ENCODE data around the gene LEFTY1.
A peak's percentile ranks its signal among the peaks of the same experiment; 100 is the strongest.

The LEFTY1 gene

GRCh38 chr1:225908013-225908640 is 19.2 kb upstream of the LEFTY1 start:
- no peak overlapping the region for H3K4me3 ChIP-seq
- DNase-seq (ENCODE audit: low spot score in 2 of 2), result no peak
- no peaks in the 10 kb centered on the region for H3K27me3 ChIP-seq (ENCODE audit: low read depth)
- in situ Hi-C loops (cut with MboI; ENCODE audit: low sequenced_read_pairs), result no loop called here
- no peaks in the 10 kb centered on the region for H3K36me3 ChIP-seq (replicated peaks)
- no peaks in the 10 kb centered on the region for H3K4me1 ChIP-seq
- H3K9me3 ChIP-seq, result no peaks in the 10 kb centered on the region

GRCh38 chr1:225907341-225907740 is 18.4 kb upstream of the LEFTY1 start:
- Histone ChIP-seq H3K27me3 (ENCODE audit: low read depth) (no peaks in the 10 kb centered on the region), H3K4me3 (no peak overlapping the region), H3K36me3 (replicated peaks) (no peaks in the 10 kb centered on the region), H3K9me3 (no peaks in the 10 kb centered on the region), H3K4me1 (no peaks in the 10 kb centered on the region)
- DNase-seq (ENCODE audit: low spot score in 2 of 2), result no peak
- in situ Hi-C loops (cut with MboI; ENCODE audit: low sequenced_read_pairs), result no loop called here

DNA sequence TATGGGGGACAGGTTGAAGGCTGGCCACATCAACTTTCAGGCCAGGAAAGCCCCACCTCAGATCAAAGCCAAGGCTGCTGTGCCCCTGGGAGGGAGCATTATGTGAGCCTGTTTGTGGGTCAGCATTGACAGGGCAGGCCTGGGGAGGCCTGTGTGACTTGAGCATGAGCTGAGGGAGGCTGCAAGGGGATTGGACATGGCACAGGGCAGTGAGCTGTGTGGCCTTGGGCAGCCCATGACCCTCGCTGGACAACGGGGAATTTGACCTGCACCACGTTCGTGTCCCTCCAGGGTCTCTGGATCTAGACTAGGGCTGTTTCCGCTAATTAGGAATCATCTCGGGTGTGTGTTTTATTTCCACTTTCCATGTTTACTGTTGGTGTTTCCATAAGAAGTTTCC is 17.5 kb upstream of the LEFTY1 start:
- DNase-seq (ENCODE audit: low spot score in 2 of 2), result no peak
- Histone ChIP-seq H3K4me3 (no peak overlapping the region), H3K27me3 (ENCODE audit: low read depth) (no peaks in the 10 kb centered on the region), H3K9me3 (no peaks in the 10 kb centered on the region), H3K4me1 (no peaks in the 10 kb centered on the region), H3K36me3 (replicated peaks) (no peaks in the 10 kb centered on the region)
- in situ Hi-C loops (cut with MboI; ENCODE audit: low sequenced_read_pairs), result no loop called here

DNA sequence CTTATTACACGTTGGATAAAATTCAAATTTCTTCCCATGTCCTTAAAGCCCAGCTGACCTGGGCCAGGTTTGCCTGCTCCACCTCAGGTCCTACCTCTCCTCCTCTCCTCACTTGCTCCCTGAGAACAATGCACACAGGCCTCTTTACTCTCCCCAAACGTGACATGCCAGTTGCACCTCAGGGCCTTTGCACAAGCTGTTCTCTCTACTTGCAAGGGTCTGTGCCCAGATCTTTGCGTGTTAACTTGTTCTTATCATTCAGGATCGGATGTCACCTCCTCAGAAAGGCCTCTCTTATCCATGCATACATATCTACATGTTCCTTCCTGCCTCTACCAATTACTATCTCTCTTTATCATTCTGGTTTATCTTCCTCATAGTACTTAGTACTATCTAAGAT is 14.7 kb upstream of the LEFTY1 start:
- Histone ChIP-seq H3K4me3 (no peak overlapping the region), H3K9me3 (no peaks in the 10 kb centered on the region), H3K36me3 (replicated peaks) (no peaks in the 10 kb centered on the region; the same call in 1 of the 2 replicates), H3K4me1 (peaks cover 11% of the 10 kb centered on the region), H3K27me3 (ENCODE audit: low read depth) (no peaks in the 10 kb centered on the region)
- in situ Hi-C loops (cut with MboI; ENCODE audit: low sequenced_read_pairs), result no loop called here
- no peak for DNase-seq (ENCODE audit: low spot score in 2 of 2)

DNA sequence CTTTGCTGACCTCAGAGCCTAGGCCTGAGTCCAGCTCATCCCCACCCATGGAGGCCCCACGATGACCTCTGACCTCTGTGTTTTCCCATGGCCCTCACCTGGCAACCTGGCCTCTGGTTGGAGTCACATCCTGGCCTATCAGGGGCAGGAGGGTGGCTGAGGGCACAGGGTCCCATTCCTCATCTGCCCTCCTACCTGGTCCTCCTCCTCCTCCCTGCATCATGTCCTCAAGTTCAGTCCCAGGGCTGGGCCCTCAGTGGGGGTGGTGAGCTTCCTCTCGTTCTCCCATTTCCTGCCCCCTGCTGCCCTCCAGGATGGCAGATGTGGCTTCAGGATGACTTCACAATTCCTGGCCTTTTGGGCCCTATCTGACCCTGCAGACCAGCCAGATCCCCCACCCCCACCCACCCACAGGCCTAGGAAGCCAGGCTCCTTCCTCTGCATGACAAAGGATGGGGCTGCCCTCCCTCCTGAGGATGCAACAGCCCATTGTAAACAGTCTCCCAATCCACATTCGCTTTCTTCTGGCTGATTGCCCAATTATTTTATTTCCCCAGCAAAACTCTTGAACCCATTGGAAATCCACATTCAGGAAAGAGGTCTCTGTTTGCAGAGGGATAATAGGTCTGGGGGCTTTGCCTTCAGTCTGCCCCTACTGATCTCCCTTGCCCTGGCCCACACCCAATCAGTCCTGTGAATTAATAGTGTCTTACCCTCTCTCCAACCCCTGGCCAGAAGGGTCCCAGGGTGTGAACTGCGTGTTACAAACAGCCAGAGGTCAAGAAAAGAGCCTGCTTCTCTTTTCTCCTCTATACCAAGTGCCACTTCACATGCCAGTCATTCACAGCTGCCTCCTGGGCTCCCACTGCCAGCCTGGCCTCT is 10.3 kb upstream of the LEFTY1 start:
- Histone ChIP-seq H3K4me1 (peaks cover 12% of the 10 kb centered on the region), H3K4me3 (no peak overlapping the region), H3K27me3 (ENCODE audit: low read depth) (no peaks in the 10 kb centered on the region), H3K9me3 (no peaks in the 10 kb centered on the region), H3K36me3 (replicated peaks) (no peaks in the 10 kb centered on the region; the same call in 1 of the 2 replicates)
- DNase-seq (ENCODE audit: low spot score in 2 of 2), result peak; percentile 52 to 69
- in situ Hi-C loops (cut with MboI; ENCODE audit: low sequenced_read_pairs), result no loop called here

- H3K36me3 ChIP-seq (replicated peaks), result no peaks in the 10 kb centered on the region; the same call in 1 of the 2 replicates
- H3K4me1 ChIP-seq, result peaks cover 12% of the 10 kb centered on the region
- H3K4me3 ChIP-seq, result no peak overlapping the region
- H3K9me3 ChIP-seq, result no peaks in the 10 kb centered on the region
- DNase-seq (ENCODE audit: low spot score in 2 of 2), result no peak
- in situ Hi-C loops (cut with MboI; ENCODE audit: low sequenced_read_pairs), result no loop called here
- no peaks in the 10 kb centered on the region for H3K27me3 ChIP-seq (ENCODE audit: low read depth)
These were observed 8.9 kb upstream of the LEFTY1 start for GRCh38 chr1:225897595-225898514.

DNA sequence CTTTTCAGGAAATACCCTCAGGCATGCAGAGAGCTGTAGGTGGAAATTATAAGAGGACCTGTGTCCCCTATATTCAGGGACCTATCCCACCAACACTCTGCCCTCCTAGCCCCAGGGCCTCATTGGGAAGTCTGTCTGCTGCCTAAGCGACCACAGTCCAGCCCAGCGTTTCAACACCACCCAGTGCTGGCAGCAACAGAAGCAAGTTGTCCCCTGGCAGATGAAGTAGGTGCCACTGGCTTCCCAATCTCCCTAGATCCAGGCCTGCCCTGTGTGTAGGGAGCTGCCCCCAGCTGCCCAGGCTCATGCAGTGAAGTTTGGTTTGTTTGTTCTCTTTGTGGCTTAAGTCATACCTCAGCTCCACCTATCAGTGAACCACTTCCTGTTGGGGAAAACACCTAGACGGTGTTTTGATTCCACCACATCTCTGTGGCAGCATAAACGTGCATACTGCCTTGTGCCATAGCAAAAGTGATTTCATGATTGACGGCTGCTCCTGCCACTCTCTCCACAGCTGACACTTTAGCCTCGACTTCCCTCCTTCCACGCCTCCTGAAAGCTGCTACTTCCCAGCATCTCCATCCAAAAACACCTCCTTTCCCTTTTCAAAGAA is 8.1 kb upstream of the LEFTY1 start:
- Histone ChIP-seq H3K4me1 (peaks cover 12% of the 10 kb centered on the region), H3K9me3 (no peaks in the 10 kb centered on the region), H3K36me3 (replicated peaks) (no peaks in the 10 kb centered on the region; the same call in 1 of the 2 replicates), H3K27me3 (ENCODE audit: low read depth) (no peaks in the 10 kb centered on the region), H3K4me3 (no peak overlapping the region)
- in situ Hi-C loops (cut with MboI; ENCODE audit: low sequenced_read_pairs), result no loop called here
- no peak for DNase-seq (ENCODE audit: low spot score in 2 of 2)

DNA sequence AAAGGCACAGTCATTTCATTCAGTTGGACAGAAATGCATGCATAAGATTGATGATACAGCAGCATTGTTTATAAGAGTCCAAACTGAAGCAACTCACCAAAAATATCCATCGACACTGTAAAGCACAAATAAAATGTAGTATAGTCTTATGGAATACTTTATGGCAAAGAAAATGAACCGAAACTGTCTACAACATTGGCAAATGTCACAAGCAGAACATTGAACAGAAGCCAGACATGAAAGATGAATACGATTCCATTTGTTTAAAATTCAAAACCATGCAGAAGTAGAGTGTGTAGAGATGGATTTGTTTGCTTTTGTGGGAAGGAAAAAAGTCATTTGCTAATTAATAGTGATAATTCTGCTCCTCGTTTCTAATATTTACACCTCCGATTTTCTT is 7.5 kb upstream of the LEFTY1 start:
- H3K4me3 ChIP-seq, result no peak overlapping the region
- in situ Hi-C loops (cut with MboI; ENCODE audit: low sequenced_read_pairs), result no loop called here

DNA sequence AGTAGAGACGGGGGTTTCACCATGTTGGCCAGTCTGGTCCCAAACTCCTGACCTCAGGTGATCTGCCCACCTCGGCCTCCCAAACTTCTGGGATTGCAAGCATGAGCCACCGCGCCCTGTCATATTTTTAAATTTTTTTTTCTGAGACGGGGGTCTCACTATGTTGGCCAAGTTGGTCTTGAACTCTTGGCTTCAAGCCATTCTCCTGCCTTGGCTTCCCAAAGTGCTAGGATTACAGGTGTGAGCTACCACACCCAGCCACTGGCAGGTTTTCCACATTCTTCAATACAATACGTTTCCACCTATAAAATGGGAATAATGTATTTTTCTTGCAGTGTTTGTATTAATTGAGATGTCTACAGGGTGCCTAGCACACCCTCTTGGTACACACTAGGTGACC is 3.4 kb upstream of the LEFTY1 start:
- H3K27me3 ChIP-seq (ENCODE audit: low read depth), result no peaks in the 10 kb centered on the region
- in situ Hi-C loops (cut with MboI; ENCODE audit: low sequenced_read_pairs), result no loop called here
- no peaks in the 10 kb centered on the region for H3K4me1 ChIP-seq
- DNase-seq (ENCODE audit: low spot score in 2 of 2), result no peak
- no peak overlapping the region for H3K4me3 ChIP-seq
- no peaks in the 10 kb centered on the region for H3K9me3 ChIP-seq
- H3K36me3 ChIP-seq (replicated peaks), result no peaks in the 10 kb centered on the region

More for the DNA sequence above, 7.5 kb upstream of the LEFTY1 start:
- H3K9me3 ChIP-seq, result no peaks in the 10 kb centered on the region
- peaks cover 12% of the 10 kb centered on the region for H3K4me1 ChIP-seq
- H3K27me3 ChIP-seq (ENCODE audit: low read depth), result no peaks in the 10 kb centered on the region
- H3K36me3 ChIP-seq (replicated peaks), result no peaks in the 10 kb centered on the region; the same call in 1 of the 2 replicates
- no peak for DNase-seq (ENCODE audit: low spot score in 2 of 2)

GRCh38 chr1:225891229-225891972 is 2.5 kb upstream of the LEFTY1 start:
- H3K36me3 ChIP-seq (replicated peaks), result no peaks in the 10 kb centered on the region
- H3K27me3 ChIP-seq (ENCODE audit: low read depth), result no peaks in the 10 kb centered on the region
- no peaks in the 10 kb centered on the region for H3K9me3 ChIP-seq
- in situ Hi-C loops (cut with MboI; ENCODE audit: low sequenced_read_pairs), result no loop called here
- no peak overlapping the region for H3K4me3 ChIP-seq
- H3K4me1 ChIP-seq, result no peaks in the 10 kb centered on the region
- DNase-seq (ENCODE audit: low spot score in 2 of 2), result no peak

GRCh38 chr1:225890346-225891228 is 1.6 kb upstream of the LEFTY1 start:
- Histone ChIP-seq H3K4me3 (no peak overlapping the region), H3K4me1 (no peaks in the 10 kb centered on the region), H3K9me3 (no peaks in the 10 kb centered on the region), H3K27me3 (ENCODE audit: low read depth) (no peaks in the 10 kb centered on the region), H3K36me3 (replicated peaks) (no peaks in the 10 kb centered on the region)
- in situ Hi-C loops (cut with MboI; ENCODE audit: low sequenced_read_pairs), result no loop called here
- no peak for DNase-seq (ENCODE audit: low spot score in 2 of 2)

GRCh38 chr1:225889743-225890142 is 797 bp upstream of the LEFTY1 start:
- in situ Hi-C loops (cut with MboI; ENCODE audit: low sequenced_read_pairs), result no loop called here

More at GRCh38 chr1:225889743-225890142, 797 bp upstream of the LEFTY1 start:
- no peak for DNase-seq (ENCODE audit: low spot score in 2 of 2)
- no peak overlapping the region for H3K4me3 ChIP-seq
- no peaks in the 10 kb centered on the region for H3K36me3 ChIP-seq (replicated peaks)
- no peaks in the 10 kb centered on the region for H3K9me3 ChIP-seq
- no peaks in the 10 kb centered on the region for H3K4me1 ChIP-seq
- no peaks in the 10 kb centered on the region for H3K27me3 ChIP-seq (ENCODE audit: low read depth)
